Suprapubic skin (tissue), 3 donors: Measurements from ENCODE around the gene SYT2.

ENCODE experiments used
- POLR2A ChIP-seq, 2 donors: fragments of 450-650 bp; IDR thresholded peaks; one replicate each; pipeline ENCODE4 v1.6.1; 2017; ENCODE audit warnings: antibody characterized with exemption in 2 of 2, mild to moderate bottlenecking in 2 of 2, moderate library complexity in 2 of 2
- TF ChIP-seq, protein P1 (sequence below), 2 donors: fragments of 200-600 bp in 1 of 2; fragments of 450-650 bp in 1 of 2; sonication (generic) in 1 of 2; IDR thresholded peaks; one replicate each; pipeline ENCODE4 v1.5.1; 2016 to 2019; ENCODE audit warnings: antibody characterized with exemption in 2 of 2, mild to moderate bottlenecking in 1 of 2, moderate library complexity in 1 of 2

DNA sequence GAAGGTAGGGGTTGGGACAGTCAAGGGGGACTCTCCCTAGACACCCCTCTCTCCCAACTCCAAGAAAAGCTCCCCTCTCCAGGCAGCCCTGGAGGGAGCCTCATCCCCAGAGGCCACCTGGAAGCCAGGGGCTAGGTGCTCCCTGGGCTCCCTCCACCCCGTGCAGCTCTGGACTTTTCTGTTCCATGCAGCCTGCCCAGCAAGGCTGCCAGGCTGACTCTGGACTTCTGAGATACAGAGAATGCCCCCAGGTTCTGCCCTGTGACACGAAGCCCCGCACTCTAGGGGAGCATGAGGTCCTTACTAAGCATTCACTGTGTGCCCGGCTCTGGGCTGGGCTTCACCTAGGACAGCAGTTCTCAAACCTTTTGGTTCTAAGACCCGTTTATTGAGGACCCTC lies 10.2 kb downstream of the SYT2 start:
- TF ChIP-seq, protein P1, sequence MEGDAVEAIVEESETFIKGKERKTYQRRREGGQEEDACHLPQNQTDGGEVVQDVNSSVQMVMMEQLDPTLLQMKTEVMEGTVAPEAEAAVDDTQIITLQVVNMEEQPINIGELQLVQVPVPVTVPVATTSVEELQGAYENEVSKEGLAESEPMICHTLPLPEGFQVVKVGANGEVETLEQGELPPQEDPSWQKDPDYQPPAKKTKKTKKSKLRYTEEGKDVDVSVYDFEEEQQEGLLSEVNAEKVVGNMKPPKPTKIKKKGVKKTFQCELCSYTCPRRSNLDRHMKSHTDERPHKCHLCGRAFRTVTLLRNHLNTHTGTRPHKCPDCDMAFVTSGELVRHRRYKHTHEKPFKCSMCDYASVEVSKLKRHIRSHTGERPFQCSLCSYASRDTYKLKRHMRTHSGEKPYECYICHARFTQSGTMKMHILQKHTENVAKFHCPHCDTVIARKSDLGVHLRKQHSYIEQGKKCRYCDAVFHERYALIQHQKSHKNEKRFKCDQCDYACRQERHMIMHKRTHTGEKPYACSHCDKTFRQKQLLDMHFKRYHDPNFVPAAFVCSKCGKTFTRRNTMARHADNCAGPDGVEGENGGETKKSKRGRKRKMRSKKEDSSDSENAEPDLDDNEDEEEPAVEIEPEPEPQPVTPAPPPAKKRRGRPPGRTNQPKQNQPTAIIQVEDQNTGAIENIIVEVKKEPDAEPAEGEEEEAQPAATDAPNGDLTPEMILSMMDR (IDR thresholded peaks at IDR 0.05), result no peak
- TF ChIP-seq POLR2A (IDR thresholded peaks at IDR 0.05), result no peak
